Stimulated activated CD4-positive, alpha-beta T cell treated with anti-CD3 and anti-CD28 coated beads, Interleukin-1b, Interleukin-23, amount 100 ng/mL, for 4 hours (primary cell): ENCODE results near the gene CDR2.
"Not testable (repeated sequence)": the region's sequence is repeated elsewhere in the genome, so short reads cannot be mapped to it uniquely, and the experiment has no call there.

ENCODE experiments used
- DNase-seq, 2 donors: peaks; one replicate each; pipeline ENCODE4 v3.0.0-alpha.2; 2020; ENCODE audit warnings: low read depth in 2 of 2

Gene CDR2

DNA sequence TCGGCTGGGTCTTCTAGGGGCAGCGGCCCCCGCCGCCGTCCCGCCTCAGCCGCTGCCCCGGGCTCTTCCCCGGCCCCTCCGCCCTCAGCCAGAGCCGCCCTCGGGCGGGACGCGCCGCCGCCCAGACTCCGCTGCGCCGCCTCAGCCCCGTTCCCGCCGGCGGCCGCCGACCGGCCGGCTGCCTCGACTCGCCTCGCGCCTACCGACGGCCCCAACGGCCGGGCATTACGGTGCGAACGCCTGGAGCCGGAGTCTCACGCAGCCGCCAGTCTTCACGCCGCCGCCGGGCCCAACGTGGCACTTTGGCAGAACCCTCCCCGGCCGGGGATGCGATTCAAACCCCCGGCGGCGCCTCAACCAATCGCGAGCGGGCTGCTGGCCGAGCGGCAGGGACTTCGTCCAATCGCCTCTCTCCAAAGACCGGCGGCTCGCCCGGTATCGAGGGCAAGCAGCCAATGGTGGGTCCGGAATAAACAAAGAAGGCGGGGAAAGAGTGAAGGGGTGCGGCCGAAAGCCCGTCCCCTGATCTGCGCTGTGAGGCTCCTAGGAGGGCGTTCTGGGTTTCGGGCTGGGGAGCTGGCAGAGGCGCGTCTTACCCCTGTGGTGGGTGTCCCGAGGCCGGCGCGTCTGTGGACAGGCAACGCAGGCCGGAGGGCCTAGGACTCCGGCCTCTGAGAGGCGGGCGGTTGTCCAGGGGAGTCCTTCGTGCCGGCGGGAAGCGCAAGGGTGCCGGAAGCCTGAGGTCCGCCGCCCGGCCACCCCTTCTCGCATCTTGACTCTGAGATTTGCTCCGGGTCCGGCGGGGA is at the start of gene CDR2:
CDR2 (minus strand) TSS at position 309 of the 806 bp plus-strand sequence. CDS start 310 bp downstream, outside the sequence.
- DNase-seq = peak; percentile 93 to 95

DNA sequence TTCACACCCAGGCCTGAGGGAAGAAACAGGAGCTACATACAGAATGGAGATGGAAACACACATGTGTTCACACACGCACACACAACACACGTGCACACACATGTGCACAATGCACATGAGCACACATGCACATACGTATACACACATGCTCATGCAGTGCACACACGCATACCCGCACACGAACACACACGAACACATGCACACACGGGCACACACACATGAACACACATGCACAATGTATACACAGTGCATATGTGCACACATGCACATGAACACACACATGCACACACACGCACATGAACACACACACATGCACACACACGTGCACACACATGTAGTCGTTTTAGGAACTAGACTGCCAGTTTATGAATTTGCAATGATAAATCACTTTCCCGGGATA is 49.3 kb upstream of the CDR2 start:
- no peak for DNase-seq

- no peak for DNase-seq
Observed at GRCh38 chr16:22421136-22421535, 46.7 kb upstream of the CDR2 start.

- no peak for DNase-seq
Observed at GRCh38 chr16:22420606-22421135, 46.3 kb upstream of the CDR2 start.

- no peak for DNase-seq
Observed at GRCh38 chr16:22419908-22420307, 45.5 kb upstream of the CDR2 start.

DNA sequence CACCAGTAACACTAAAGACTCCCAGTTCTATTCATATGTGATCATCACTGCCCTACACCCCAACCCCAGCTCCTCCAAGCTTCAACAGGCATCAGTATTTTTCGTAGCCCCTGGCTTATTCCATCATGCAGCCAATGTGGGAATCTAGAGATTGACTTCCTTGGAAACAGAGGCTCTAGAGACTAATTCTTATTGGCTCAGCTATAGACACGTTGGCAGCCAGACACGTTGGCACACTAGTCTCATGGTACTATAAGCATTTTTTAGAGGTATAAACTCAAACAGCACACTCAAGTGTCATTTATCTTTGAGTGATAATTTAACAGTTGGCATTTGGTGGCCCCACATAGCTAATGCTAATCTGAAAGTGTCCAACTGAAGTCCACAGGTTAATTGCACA is 44.4 kb upstream of the CDR2 start:
- no peak for DNase-seq

DNA sequence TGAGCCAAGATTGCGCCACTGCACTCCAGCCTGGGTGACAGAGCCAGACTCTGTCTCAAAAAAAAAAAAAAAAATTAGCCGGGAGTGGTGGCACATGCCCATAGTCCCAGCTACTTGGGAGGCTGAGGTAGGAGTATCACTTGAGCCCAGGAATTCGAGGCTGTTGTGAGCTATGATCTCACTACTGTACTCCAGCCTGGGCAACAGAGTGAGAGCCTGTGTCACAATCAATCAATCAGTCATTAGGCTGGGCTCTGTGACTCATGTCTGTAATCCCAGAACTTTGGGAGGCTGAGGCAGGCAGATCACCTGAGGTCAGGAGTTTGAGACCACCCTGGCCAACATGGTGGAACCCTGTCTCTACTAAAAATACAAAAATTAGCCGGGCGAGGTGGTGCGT is 43.4 kb upstream of the CDR2 start:
- not testable (repeated sequence) for DNase-seq

- no peak for DNase-seq
Observed at GRCh38 chr16:22417019-22417418, 42.6 kb upstream of the CDR2 start.

GRCh38 chr16:22413819-22414218 is 39.4 kb upstream of the CDR2 start:
- DNase-seq = no peak

GRCh38 chr16:22407486-22407885 is 33.1 kb upstream of the CDR2 start:
- no peak for DNase-seq

DNA sequence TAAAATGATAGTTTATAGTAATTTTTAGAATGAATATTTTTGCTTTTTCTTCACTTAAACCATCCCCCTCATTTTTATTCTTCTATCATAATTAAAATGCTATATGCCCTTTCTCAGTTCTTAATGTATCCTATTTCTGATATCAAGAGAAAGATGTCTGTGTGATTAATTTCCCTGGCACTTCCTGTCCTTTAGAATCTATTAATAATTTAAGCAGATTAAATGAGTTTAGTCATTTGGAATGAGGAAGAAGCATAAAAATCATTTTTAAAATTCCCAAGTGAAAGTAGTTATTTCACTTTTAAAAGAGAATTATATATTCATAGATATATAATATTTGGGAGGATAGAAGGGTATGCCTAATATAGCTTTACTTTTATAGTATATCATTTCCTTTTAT is 27.8 kb upstream of the CDR2 start:
- DNase-seq = no peak

GRCh38 chr16:22400900-22401299 is 26.5 kb upstream of the CDR2 start:
- DNase-seq = no peak

DNA sequence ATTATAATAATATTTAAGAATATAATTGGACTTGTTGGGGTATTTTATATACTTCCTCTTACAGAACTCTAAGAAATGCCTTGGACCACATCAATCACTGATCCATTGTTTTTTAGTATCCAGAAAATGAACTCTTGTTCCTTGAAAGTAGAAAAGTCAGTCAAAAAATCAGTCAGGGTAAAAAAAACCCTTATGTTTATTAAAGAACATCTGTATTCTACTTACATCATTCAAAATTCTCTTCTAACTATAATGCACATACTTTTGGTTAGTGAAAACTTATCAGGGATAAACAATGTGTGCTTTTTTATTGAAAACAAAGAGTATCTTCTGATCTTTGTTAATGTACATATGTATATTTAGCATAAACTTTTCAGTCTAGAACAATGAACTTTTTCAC is 23.5 kb upstream of the CDR2 start:
- no peak for DNase-seq

GRCh38 chr16:22397464-22397863 is 23.0 kb upstream of the CDR2 start:
- no peak for DNase-seq

DNA sequence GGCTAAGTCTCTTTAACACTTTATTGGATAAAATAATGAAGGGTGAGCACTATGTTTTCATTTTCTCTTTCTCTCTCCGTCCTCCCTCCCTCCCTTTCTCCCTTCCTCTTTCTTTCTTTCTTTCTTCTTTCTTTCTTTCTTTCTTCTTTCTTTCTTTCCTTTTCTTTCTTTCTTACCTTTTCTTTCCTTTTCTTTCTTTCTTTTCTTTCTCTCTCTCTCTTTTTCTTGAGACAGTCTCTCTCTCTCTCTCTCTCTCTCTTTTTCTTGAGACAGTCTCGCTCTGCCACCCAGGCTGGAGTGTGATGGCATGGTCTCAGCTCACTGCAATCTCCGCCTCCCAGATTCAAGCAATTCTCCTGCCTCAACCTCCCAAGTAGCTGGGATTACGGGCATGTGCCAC is 21.5 kb upstream of the CDR2 start:
- no peak for DNase-seq

DNA sequence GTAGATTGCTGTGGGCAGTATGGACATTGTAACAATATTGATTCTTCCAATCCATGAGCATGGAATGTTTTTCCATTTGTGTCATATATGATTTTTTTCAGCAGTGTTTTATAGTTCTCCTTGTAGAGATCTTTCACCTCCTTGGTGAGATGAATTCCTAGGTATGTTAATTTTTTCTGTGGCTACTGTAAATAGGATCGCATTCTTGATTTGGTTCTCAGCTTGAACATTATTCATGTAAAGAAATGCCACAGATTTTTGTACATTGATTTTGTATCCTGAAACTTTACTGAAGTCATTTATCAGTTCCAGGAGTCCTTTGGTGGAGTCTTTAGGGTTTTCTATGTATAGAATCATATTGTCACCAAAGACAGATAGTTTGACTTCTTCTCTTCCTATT is 19.7 kb upstream of the CDR2 start:
- no peak for DNase-seq

- DNase-seq = no peak
Observed at GRCh38 chr16:22388101-22388644, 13.8 kb upstream of the CDR2 start.

DNA sequence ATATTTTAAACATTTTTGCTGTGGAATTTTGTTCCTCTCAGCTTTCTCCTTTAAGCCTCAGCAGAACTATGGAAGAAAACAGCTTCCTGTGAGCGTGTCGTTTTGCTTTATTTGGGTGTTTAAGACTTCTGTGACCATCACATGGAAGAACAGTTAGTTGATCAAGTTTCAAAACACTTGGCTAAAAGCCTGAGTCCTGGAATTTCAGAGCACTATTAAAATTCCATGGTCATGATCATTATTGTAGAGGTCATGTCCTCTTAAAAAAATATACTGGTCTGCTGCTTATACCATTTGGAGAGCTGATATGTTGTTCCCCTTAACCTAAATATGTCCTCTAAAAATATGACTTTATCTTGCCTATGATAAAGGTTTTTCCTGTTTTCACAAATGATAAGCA is 12.6 kb upstream of the CDR2 start:
- DNase-seq = no peak

- no peak for DNase-seq
Observed at GRCh38 chr16:22385196-22385595, 10.8 kb upstream of the CDR2 start.

GRCh38 chr16:22383827-22384226 is 9.4 kb upstream of the CDR2 start:
- no peak for DNase-seq

- no peak for DNase-seq
Observed at GRCh38 chr16:22381392-22381791, 7.0 kb upstream of the CDR2 start.

DNA sequence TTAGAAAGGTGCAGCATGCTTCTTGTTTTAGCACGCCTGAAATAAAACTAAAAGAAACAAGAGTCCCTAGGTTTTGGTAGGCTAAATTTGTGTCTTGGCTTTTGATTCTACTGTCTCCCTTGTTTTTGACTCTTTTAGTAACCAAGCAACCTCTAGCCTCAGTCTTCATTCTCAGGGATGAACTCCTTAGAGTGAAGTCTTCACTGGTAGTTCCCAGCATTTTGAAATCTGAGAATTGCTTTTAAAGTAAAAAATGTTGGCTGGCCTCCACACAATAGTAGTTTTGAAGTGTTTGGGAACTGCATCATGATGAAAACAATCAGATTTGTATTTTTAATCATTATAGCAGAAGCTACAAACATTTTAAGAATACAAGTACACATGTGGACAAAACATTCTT is 6.1 kb upstream of the CDR2 start:
- DNase-seq = no peak

GRCh38 chr16:22379656-22380055 is 5.2 kb upstream of the CDR2 start:
- DNase-seq = no peak
